Activated T-helper 1 cell treated with anti-CD3 and anti-CD28 coated beads, Interleukin-12 subunit alpha, Interleukin-12 subunit beta, Interleukin-2, Interleukin-4 antibody, amounts not matched to agents 30 ng/mL and 10 ng/mL and 1 ng/mL, durations not matched to agents 14 hours and 24 hours and 36 hours (primary cell): ENCODE results near the gene THUMPD1. TPM values are rescaled to one million over a fixed set of nuclear protein-coding genes. Genes with fewer than 3 reads are reported as not detected.
"Not testable (repeated sequence)": the region's sequence is repeated elsewhere in the genome, so short reads cannot be mapped to it uniquely, and the experiment has no call there.

Experiments
- DNase-seq: peaks from one replicate; pipeline ENCODE4 v3.0.0; 2021; ENCODE audit warnings: low spot score
- H3K27ac Mint-ChIP-seq: one replicate; pipeline ENCODE4 v1.8.0; 2021; ENCODE audit warnings: mild to moderate bottlenecking, mixed read lengths
- H3K27me3 Mint-ChIP-seq: one replicate; pipeline ENCODE4 v1.8.0; 2022; ENCODE audit warnings: mild to moderate bottlenecking, moderate library complexity, mixed read lengths; ENCODE audit not compliant: insufficient read depth
- H3K36me3 Mint-ChIP-seq: one replicate; pipeline ENCODE4 v1.8.0; 2021; ENCODE audit warnings: low read depth, mixed read lengths
- H3K4me1 Mint-ChIP-seq: one replicate; pipeline ENCODE4 v1.8.0; 2021; ENCODE audit warnings: low read depth, mixed read lengths
- H3K4me3 Mint-ChIP-seq: one replicate; pipeline ENCODE4 v1.8.0; 2021; ENCODE audit warnings: mild to moderate bottlenecking, moderate library complexity, mixed read lengths
- H3K9me3 Mint-ChIP-seq: one replicate; pipeline ENCODE4 v1.8.0; 2021; ENCODE audit warnings: mixed read lengths
- intact Hi-C: fragments of 100-400 bp; cut with micrococcal nuclease; formaldehyde crosslinking; loops from one replicate; pipeline ENCODE4 v1.15.1; 2024
- total RNA-seq: library from RNA; stranded (reverse); gene quantifications from 2 replicates; pipeline ENCODE4 v1.2.3, GENCODE V29; 2022

Gene THUMPD1
- total RNA-seq, 1 donor from 2014 or later = 43.3 TPM

DNA sequence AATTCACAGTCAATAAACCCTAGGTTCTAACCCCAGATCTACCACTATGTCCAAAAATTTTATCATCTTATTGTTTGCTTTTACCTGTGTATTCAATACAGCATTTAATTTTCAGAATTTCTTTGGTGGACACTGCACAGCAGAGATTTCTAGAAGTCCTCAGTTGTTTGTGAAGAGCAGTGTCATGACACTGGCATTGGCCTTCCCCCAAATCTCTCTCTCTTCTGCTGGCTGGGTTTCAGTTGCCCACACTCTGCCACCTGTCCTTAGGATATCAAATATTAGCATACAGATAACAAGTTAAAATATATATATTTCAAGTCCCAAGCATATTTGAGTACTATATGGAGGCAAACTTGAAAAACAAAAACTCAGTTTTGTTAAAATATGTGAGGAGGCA is 2.0 kb upstream of the THUMPD1 start:
- Mint-ChIP-seq H3K27ac (no peak overlapping the region), H3K4me3 (no peak overlapping the region), H3K9me3 (peaks cover 12% of the 10 kb centered on the region), H3K36me3 (peaks cover 8% of the 10 kb centered on the region), H3K27me3 (no peaks in the 10 kb centered on the region), H3K4me1 (peaks cover 11% of the 10 kb centered on the region)
- no peak for DNase-seq
- intact Hi-C loops = no loop called here

DNA sequence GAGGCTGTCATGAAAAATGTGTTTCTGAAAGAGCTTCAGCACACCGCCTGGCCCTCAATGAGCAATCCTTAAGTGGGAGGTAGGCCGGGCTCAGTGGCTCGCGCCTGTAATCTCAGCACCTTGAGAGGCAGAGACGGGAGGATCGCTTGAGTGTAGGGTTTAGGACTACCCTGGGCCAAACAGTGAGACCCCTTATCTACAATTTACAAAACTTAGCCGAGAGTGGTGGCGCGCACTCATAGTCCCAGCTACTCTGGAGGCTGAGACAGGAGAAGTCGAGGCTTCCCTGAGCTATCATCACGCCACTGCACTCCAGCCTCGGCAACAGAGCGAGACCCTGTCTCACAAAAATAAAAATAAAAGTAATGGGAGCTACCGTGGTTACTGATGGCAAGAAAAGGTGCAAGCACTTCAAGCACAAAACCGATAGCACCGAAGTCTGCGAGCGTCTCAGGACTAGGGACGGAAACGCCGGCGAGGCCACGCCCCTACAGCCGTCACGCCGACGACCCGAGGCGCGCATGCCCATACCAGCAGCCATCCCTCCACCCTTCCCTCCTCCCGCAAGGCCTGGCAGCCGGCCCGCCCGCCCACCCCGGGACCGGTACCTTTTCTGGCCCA is 607 bp downstream of the THUMPD1 start:
- intact Hi-C loops = loop anchor here (1.0 kb wide), 7 partner anchors 22 to 1219 kb away; partner anchors contain the start of genes DCUN1D3, ERI2, GDE1 and LDAF1
- H3K4me3 Mint-ChIP-seq = peak overlapping the region; percentile 97
- no peaks in the 10 kb centered on the region for H3K9me3 Mint-ChIP-seq
- DNase-seq = peak; percentile 88
- H3K4me1 Mint-ChIP-seq = peaks cover 11% of the 10 kb centered on the region
- peaks cover 22% of the 10 kb centered on the region for H3K36me3 Mint-ChIP-seq
- no peaks in the 10 kb centered on the region for H3K27me3 Mint-ChIP-seq
- peak overlapping the region; percentile 95 for H3K27ac Mint-ChIP-seq

- no peaks in the 10 kb centered on the region for H3K9me3 Mint-ChIP-seq
- peaks cover 27% of the 10 kb centered on the region for H3K36me3 Mint-ChIP-seq
- peaks cover 11% of the 10 kb centered on the region for H3K4me1 Mint-ChIP-seq
- no peaks in the 10 kb centered on the region for H3K27me3 Mint-ChIP-seq
- peak overlapping the region; percentile 95 for H3K27ac Mint-ChIP-seq
- peak overlapping the region; percentile 97 for H3K4me3 Mint-ChIP-seq
- no peak for DNase-seq
- intact Hi-C loops = no loop called here
Observed at GRCh38 chr16:20740007-20740883, 1.4 kb downstream of the THUMPD1 start.

- Mint-ChIP-seq H3K4me3 (no peak overlapping the region), H3K27me3 (no peaks in the 10 kb centered on the region), H3K9me3 (no peaks in the 10 kb centered on the region), H3K4me1 (peaks cover 8% of the 10 kb centered on the region), H3K27ac (no peak overlapping the region), H3K36me3 (peaks cover 33% of the 10 kb centered on the region)
- intact Hi-C loops = no loop called here
- no peak for DNase-seq
Observed at GRCh38 chr16:20735490-20735889, 6.1 kb downstream of the THUMPD1 start.

DNA sequence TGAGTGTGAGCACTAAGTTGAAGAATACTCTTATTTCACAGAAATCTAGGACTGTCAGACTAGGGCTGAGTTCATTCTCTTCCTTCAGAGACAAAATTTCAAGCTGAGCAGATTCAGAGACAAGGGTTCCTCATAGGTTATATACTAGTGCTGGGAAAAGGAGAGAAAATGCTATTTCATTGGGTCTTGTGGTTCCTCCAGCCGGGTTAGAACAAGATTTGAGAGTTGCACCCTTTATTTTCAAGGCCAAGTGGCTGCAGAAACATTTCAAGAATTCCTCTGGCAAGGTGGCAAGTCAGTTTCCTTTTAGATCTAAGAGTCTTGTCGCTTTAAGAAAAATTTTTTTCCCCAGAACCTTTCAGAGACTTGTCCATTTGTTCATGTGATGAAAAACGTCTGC is 6.8 kb downstream of the THUMPD1 start:
- Mint-ChIP-seq H3K36me3 (peaks cover 32% of the 10 kb centered on the region), H3K4me1 (peaks cover under 1% of the 10 kb centered on the region), H3K27me3 (no peaks in the 10 kb centered on the region), H3K9me3 (no peaks in the 10 kb centered on the region), H3K4me3 (no peak overlapping the region), H3K27ac (no peak overlapping the region)
- intact Hi-C loops = no loop called here
- DNase-seq = no peak

DNA sequence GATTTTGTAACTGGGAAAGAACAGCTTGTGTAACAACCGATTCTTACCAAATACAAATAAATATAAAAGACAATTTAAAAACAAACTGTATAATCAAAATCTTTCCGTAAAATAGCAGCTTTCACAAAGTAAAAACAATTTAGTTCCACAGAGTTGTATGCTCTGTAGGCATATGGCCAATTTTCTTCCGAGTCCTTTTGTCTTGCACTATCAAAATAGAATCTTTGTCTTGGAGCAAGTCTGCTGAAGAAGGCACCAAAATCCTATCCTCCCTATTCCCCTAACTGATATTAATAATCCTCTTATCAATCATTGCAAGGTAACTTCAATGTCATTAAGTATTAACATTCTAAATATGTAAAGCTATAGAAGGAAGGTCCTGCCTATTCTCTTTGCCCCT is 7.6 kb downstream of the THUMPD1 start:
- intact Hi-C loops = no loop called here
- DNase-seq = no peak
- Mint-ChIP-seq H3K4me1 (no peaks in the 10 kb centered on the region), H3K9me3 (no peaks in the 10 kb centered on the region), H3K4me3 (no peak overlapping the region), H3K36me3 (peaks cover 32% of the 10 kb centered on the region), H3K27me3 (no peaks in the 10 kb centered on the region), H3K27ac (no peak overlapping the region)

DNA sequence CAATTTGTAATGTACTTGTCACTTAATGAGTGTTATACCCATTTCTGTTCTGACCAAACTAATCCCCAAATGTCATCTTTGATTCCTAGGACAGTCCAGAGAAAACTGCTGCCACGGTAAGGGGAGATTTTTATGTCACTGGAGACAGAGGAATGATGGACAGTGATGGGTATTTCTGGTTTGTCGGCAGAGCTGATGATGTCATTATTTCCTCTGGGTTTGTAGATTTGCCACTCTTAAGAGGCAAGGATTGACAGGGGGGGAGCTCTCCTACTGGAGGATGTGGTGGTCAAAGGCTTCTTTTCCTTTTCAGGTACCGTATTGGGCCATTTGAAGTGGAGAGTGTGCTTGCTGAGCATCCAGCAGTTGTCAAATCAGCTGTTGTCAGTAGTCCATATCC is 12.5 kb downstream of the THUMPD1 start:
- intact Hi-C loops = no loop called here
- Mint-ChIP-seq H3K4me1 (no peaks in the 10 kb centered on the region), H3K27ac (no peak overlapping the region), H3K27me3 (no peaks in the 10 kb centered on the region), H3K4me3 (no peak overlapping the region), H3K9me3 (no peaks in the 10 kb centered on the region), H3K36me3 (peaks cover 3% of the 10 kb centered on the region)
- no peak for DNase-seq

DNA sequence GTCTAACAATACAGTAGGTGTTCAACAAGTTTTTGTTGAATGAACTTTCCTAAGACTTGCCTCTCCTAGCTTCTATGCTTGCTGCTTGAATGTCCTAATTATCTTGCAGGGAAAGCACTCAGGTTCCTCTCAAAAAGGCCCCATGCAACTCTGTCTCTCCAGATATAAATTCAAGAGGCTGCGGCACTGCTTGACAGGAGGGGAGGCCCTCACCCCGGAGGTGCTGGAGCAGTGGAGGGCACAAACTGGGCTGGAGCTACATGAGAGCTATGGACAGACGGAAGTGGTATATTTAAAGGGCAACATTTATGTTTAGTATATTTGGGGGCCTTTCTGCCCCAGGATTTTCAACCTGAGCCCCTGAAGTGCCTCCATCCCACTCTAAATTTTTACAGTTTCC is 14.4 kb downstream of the THUMPD1 start:
- DNase-seq = no peak
- Mint-ChIP-seq H3K4me1 (no peaks in the 10 kb centered on the region), H3K36me3 (no peaks in the 10 kb centered on the region), H3K9me3 (no peaks in the 10 kb centered on the region), H3K27me3 (no peaks in the 10 kb centered on the region), H3K4me3 (no peak overlapping the region), H3K27ac (no peak overlapping the region)
- intact Hi-C loops = no loop called here

GRCh38 chr16:20726661-20727060 is 15.0 kb downstream of the THUMPD1 start:
- Mint-ChIP-seq H3K4me1 (no peaks in the 10 kb centered on the region), H3K36me3 (no peaks in the 10 kb centered on the region), H3K27me3 (no peaks in the 10 kb centered on the region), H3K9me3 (no peaks in the 10 kb centered on the region), H3K27ac (no peak overlapping the region), H3K4me3 (no peak overlapping the region)
- intact Hi-C loops = no loop called here
- no peak for DNase-seq

DNA sequence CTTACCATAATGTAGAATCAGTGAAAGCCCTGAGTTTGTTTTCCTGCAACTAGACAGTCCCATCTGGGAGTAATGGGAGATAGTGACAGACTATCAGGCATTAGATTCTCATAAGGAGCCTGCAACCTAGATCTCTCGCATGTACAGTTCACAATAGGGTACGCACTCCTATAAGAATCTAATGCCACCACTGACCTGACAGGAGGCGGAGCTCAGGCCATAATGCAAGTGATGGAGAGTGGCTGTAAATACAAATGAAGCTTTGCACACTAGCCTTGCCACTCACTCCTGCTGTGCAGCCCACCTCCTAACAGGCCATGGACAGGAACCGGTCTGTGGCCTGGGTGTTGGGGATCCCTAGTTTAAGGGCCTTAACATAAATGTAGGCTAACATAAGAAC is 21.4 kb downstream of the THUMPD1 start:
- no peak overlapping the region for H3K27ac Mint-ChIP-seq
- DNase-seq = no peak
- no peak overlapping the region for H3K4me3 Mint-ChIP-seq
- H3K9me3 Mint-ChIP-seq = no peaks in the 10 kb centered on the region
- H3K4me1 Mint-ChIP-seq = no peaks in the 10 kb centered on the region
- intact Hi-C loops = no loop called here
- H3K36me3 Mint-ChIP-seq = no peaks in the 10 kb centered on the region
- peaks cover 2% of the 10 kb centered on the region for H3K27me3 Mint-ChIP-seq

DNA sequence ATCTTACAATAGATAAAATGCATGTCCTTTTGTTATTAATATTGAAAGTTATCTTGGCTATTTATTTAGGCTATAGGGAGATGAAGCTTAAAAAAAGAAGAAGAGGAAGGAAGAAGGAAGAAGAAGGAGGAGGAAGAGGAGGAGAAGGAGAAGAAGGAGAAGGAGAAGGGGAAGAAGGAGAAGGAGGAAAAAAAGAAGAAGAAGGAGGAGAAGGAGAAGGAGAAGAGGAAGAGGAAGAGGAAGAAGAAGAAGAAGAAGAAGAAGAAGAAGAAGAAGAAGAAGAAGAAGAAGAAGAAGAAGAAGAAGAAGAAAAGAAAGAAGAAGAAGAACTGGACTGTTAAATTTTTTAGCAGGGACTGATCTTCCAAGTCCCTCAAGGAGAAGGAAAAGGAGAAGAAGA is 23.9 kb downstream of the THUMPD1 start:
- H3K36me3 Mint-ChIP-seq, H3K4me1 Mint-ChIP-seq, H3K9me3 Mint-ChIP-seq, intact Hi-C loops, H3K27me3 Mint-ChIP-seq, H3K4me3 Mint-ChIP-seq, H3K27ac Mint-ChIP-seq, DNase-seq: not testable (repeated sequence)

- no peaks in the 10 kb centered on the region for H3K36me3 Mint-ChIP-seq
- H3K4me1 Mint-ChIP-seq = no peaks in the 10 kb centered on the region
- H3K27ac Mint-ChIP-seq = no peak overlapping the region
- H3K9me3 Mint-ChIP-seq = no peaks in the 10 kb centered on the region
- intact Hi-C loops = no loop called here
- H3K4me3 Mint-ChIP-seq = no peak overlapping the region
- H3K27me3 Mint-ChIP-seq = no peaks in the 10 kb centered on the region
- no peak for DNase-seq
Observed at GRCh38 chr16:20711277-20711911, 30.2 kb downstream of the THUMPD1 start.

GRCh38 chr16:20708129-20708528 is 33.5 kb downstream of the THUMPD1 start:
- H3K27ac Mint-ChIP-seq, H3K27me3 Mint-ChIP-seq, H3K4me1 Mint-ChIP-seq, DNase-seq, intact Hi-C loops, H3K36me3 Mint-ChIP-seq, H3K4me3 Mint-ChIP-seq, H3K9me3 Mint-ChIP-seq: not testable (repeated sequence)
